ENCODE results near the gene CYREN. TPM values are rescaled to one million over a fixed set of nuclear protein-coding genes. Genes with fewer than 3 reads are reported as not detected.

CYREN gene
- total RNA-seq, 6 experiments from 2014 or later = 26.4 to 32.8 (median 30.0) TPM

GRCh38 chr7:135159359-135160085, 11.0 kb downstream of the CYREN start:
- Mint-ChIP-seq H3K36me3 (ENCODE audit: low read depth) (peaks cover 35% of the 10 kb centered on the region), H3K4me1 (ENCODE audit: low read depth) (peaks cover 30% of the 10 kb centered on the region), H3K27me3 (ENCODE audit: insufficient read depth) (peaks cover 8% of the 10 kb centered on the region), H3K27ac (peak overlapping the region; percentile 73), H3K9me3 (peaks cover 22% of the 10 kb centered on the region), H3K4me3 (no peak overlapping the region)
- TF ChIP-seq CTCF (IDR thresholded peaks at IDR 0.05) = no peak
- DNase-seq = no peak

DNA sequence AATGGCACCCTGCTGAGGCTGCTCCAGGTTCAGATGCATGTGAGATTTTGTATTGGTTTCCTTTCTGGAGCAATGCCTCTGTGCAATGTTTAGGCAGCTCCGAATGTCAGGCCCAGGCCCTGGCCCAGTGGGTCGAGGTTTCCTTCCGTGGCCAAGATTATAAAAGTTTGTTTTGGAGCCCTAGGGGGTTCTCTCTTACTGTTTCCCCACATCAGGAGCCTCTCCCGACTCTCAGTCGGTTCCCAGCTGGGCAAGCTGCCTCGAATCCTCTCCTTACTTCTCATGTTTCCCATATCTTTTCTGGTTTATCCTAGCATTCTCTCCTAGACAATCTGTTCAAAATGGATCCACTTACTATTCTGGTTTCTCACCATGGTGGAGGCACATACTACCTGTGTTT, 11.6 kb downstream of the CYREN start:
- Mint-ChIP-seq H3K27me3 (ENCODE audit: insufficient read depth) (peaks cover 8% of the 10 kb centered on the region), H3K9me3 (peaks cover 27% of the 10 kb centered on the region), H3K4me3 (no peak overlapping the region), H3K4me1 (ENCODE audit: low read depth) (peaks cover 30% of the 10 kb centered on the region), H3K36me3 (ENCODE audit: low read depth) (peaks cover 34% of the 10 kb centered on the region), H3K27ac (no peak overlapping the region)
- no peak for TF ChIP-seq CTCF (IDR thresholded peaks at IDR 0.05)
- no peak for DNase-seq

- peaks cover 31% of the 10 kb centered on the region for H3K9me3 Mint-ChIP-seq
- peaks cover 30% of the 10 kb centered on the region for H3K4me1 Mint-ChIP-seq (ENCODE audit: low read depth)
- H3K27ac Mint-ChIP-seq = no peak overlapping the region
- no peak for TF ChIP-seq CTCF (IDR thresholded peaks at IDR 0.05)
- no peak for DNase-seq
- H3K4me3 Mint-ChIP-seq = no peak overlapping the region
- peaks cover 35% of the 10 kb centered on the region for H3K36me3 Mint-ChIP-seq (ENCODE audit: low read depth)
- peaks cover 8% of the 10 kb centered on the region for H3K27me3 Mint-ChIP-seq (ENCODE audit: insufficient read depth)
Observed at GRCh38 chr7:135158141-135158655, 12.3 kb downstream of the CYREN start.

DNA sequence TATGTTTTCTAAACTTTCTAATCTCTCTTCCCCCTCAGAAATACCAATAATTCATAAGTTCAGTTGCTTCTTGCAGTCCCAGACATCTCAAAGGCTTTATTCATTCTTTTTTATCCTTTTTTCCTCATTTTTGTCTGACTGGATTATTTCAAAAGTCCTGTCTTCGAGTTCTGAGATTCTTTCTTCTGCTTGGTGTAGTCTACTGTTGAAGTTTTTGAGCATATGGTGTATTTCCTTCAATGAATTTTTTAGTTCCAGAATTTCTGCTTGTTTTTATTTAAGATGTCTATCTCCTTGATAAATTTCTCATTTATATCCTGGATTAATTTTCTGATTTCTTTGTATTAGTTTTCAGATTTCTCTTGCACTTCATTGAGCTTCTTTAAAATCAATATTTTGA, 14.2 kb downstream of the CYREN start:
- Mint-ChIP-seq H3K27me3 (ENCODE audit: insufficient read depth) (peaks cover 7% of the 10 kb centered on the region), H3K36me3 (ENCODE audit: low read depth) (peaks cover 32% of the 10 kb centered on the region), H3K4me3 (no peak overlapping the region), H3K27ac (no peak overlapping the region), H3K9me3 (peaks cover 31% of the 10 kb centered on the region), H3K4me1 (ENCODE audit: low read depth) (peaks cover 28% of the 10 kb centered on the region)
- no peak for DNase-seq
- TF ChIP-seq CTCF (IDR thresholded peaks at IDR 0.05) = no peak

- peaks cover 31% of the 10 kb centered on the region for H3K9me3 Mint-ChIP-seq
- no peak overlapping the region for H3K4me3 Mint-ChIP-seq
- H3K27me3 Mint-ChIP-seq (ENCODE audit: insufficient read depth) = peaks cover 7% of the 10 kb centered on the region
- peaks cover 16% of the 10 kb centered on the region for H3K4me1 Mint-ChIP-seq (ENCODE audit: low read depth)
- H3K36me3 Mint-ChIP-seq (ENCODE audit: low read depth) = peaks cover 32% of the 10 kb centered on the region
- DNase-seq = no peak
- TF ChIP-seq CTCF (IDR thresholded peaks at IDR 0.05) = no peak
- no peak overlapping the region for H3K27ac Mint-ChIP-seq
Observed at GRCh38 chr7:135154734-135155133, 15.8 kb downstream of the CYREN start.

Measured in HFFc6 (cell line).